ENCODE results near the gene INAFM2. TPM values are rescaled to one million over a fixed set of nuclear protein-coding genes. Genes with fewer than 3 reads are reported as not detected.

INAFM2 gene
- total RNA-seq, 1 experiment from 2014 or later, result 15.8 TPM

DNA sequence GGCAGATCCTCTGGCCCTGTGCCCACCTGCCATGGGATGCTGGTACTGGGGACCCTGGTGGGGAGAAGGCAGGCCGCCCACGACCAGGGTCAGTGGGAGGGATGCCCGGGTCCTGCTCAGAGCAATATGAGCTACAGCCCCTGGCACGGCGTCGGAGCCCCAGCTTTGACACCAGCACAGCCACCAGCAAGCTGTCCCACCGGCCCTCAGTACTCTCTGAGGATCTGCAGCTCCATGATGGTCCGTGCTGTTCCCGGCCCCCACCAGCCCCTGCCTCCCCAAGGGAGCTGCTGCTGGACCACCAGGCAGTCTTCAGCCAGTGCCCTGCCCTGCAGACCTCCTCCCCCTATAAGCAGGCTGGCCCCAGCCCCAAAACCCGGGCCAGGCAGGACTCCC is 46.0 kb downstream of the INAFM2 start:
- peaks cover 17% of the 10 kb centered on the region for H3K27me3 ChIP-seq (ENCODE audit: control insufficient read depth, insufficient read depth, low read length)
- no peak overlapping the region for H3K4me3 ChIP-seq (ENCODE audit: insufficient read depth, low read depth, low read length)
- H3K36me3 ChIP-seq (replicated peaks; ENCODE audit: control insufficient read depth, insufficient read depth, low read length), result no peaks in the 10 kb centered on the region
- DNase-seq, result no peak

DNA sequence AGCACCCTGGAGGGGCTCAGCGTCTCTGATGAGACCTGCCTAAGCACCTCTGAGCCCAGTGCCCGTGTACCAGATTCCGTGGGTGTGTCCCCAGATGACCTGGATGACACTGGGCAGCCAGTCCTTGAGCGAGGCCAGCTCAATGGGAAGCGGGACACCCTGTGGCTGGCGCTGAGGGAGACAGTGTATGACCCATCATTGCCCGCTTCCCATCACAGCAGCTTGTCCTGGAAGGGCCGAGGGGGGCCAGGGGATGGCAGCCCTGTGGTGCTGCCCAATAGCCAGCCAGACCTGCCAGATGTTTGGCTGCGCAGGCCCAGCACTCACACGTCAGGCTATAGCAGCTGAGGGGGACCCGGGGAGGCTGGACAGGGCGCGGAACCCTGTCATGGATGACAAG is 46.5 kb downstream of the INAFM2 start:
- no peak overlapping the region for H3K4me3 ChIP-seq (ENCODE audit: insufficient read depth, low read depth, low read length)
- no peaks in the 10 kb centered on the region for H3K36me3 ChIP-seq (replicated peaks; ENCODE audit: control insufficient read depth, insufficient read depth, low read length)
- H3K27me3 ChIP-seq (ENCODE audit: control insufficient read depth, insufficient read depth, low read length), result peaks cover 17% of the 10 kb centered on the region
- DNase-seq, result no peak

DNA sequence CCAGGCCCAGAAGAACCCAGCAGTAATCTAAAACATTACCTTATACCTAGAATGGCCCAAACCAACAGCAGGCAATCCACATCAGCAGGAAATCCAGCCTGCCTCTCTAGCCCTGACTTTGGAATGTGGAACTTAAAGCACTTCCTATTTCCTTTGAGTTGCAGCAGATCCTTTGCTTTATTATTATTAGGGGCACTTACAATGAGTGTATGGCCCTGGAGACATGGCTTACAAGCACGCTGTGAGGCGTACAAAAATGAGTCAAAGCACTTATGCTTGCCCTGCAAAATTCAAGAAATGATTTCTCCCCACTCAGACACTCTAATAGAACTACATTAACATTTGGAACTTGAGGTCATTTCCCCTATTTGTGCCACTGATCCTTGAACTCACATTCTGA is 49.5 kb downstream of the INAFM2 start:
- Histone ChIP-seq H3K4me3 (ENCODE audit: insufficient read depth, low read depth, low read length) (no peak overlapping the region), H3K36me3 (replicated peaks; ENCODE audit: control insufficient read depth, insufficient read depth, low read length) (no peaks in the 10 kb centered on the region), H3K27me3 (ENCODE audit: control insufficient read depth, insufficient read depth, low read length) (peaks cover 8% of the 10 kb centered on the region)
- DNase-seq, result no peak

Other genes with a start within 250 kb of the INAFM2 start
- gene BMF, start 214.8 kb upstream of the INAFM2 start, total RNA-seq (2014; rRNA removed; shearing (Covaris generic)), result 11.9 and 12.4 TPM in 2 replicates
- 87.4 and 126 TPM in 2 replicates for gene BUB1B, start 162.6 kb upstream of the INAFM2 start, total RNA-seq (2014; rRNA removed; shearing (Covaris generic))
- 4.9 and 8.4 TPM in 2 replicates for gene PAK6, start 84.6 kb upstream of the INAFM2 start, total RNA-seq (2014; rRNA removed; shearing (Covaris generic))
- 0.22 and 0.45 TPM in 2 replicates for gene ANKRD63, start 40.6 kb upstream of the INAFM2 start, total RNA-seq (2014; rRNA removed; shearing (Covaris generic))
- gene PLCB2, start 15.8 kb upstream of the INAFM2 start, total RNA-seq (2014; rRNA removed; shearing (Covaris generic)), result 11.3 and 13.9 TPM in 2 replicates
- 0.03 and 0.18 TPM in 2 replicates for gene CCDC9B, start 17.2 kb downstream of the INAFM2 start, total RNA-seq (2014; rRNA removed; shearing (Covaris generic))
- gene PHGR1, start 27.3 kb downstream of the INAFM2 start, total RNA-seq (2014; rRNA removed; shearing (Covaris generic)), result not detected in 2 replicates
- gene DISP2, start 34.5 kb downstream of the INAFM2 start, total RNA-seq (2014; rRNA removed; shearing (Covaris generic)), result 0.04 and 0.52 TPM in 2 replicates
- 72.2 and 104 TPM in 2 replicates for gene KNSTRN, start 59.0 kb downstream of the INAFM2 start, total RNA-seq (2014; rRNA removed; shearing (Covaris generic))
- gene IVD, start 82.1 kb downstream of the INAFM2 start, total RNA-seq (2014; rRNA removed; shearing (Covaris generic)), result 28.6 and 31.4 TPM in 2 replicates
- 45.7 and 47.4 TPM in 2 replicates for gene BAHD1, start 117.3 kb downstream of the INAFM2 start, total RNA-seq (2014; rRNA removed; shearing (Covaris generic))
- gene CHST14, start 147.3 kb downstream of the INAFM2 start, total RNA-seq (2014; rRNA removed; shearing (Covaris generic)), result 11.7 and 15.2 TPM in 2 replicates
- gene CCDC32, start 241.3 kb downstream of the INAFM2 start, total RNA-seq (2014; rRNA removed; shearing (Covaris generic)), result 12.3 and 17.2 TPM in 2 replicates
- gene RPUSD2, start 245.6 kb downstream of the INAFM2 start, total RNA-seq (2014; rRNA removed; shearing (Covaris generic)), result 30.5 and 38.1 TPM in 2 replicates

Measured in H7 (cell line).